Fibroblast of the aortic adventitia (primary cell): ENCODE measurements around the gene SAT2. TPM values are rescaled to one million over a fixed set of nuclear protein-coding genes. Genes with fewer than 3 reads are reported as not detected.
A peak's percentile ranks its signal among the peaks of the same experiment; 100 is the strongest.

ENCODE experiments used
- DNase-seq: peaks from one replicate; pipeline ENCODE4 v3.0.0-alpha.2; 2010; ENCODE audit warnings: low read depth
- H3K4me3 ChIP-seq: 2 replicates; pipeline ENCODE4 v1.5.1; 2011; ENCODE audit warnings: low read depth, mild to moderate bottlenecking, control low read depth, low read length, moderate library complexity
- CTCF ChIP-seq: IDR thresholded peaks from 2 replicates; pipeline ENCODE4 v1.5.1; 2011; ENCODE audit warnings: mild to moderate bottlenecking, low read length, control low read depth, inconsistent platforms; ENCODE audit not compliant: insufficient read depth
- total RNA-seq: library from RNA; depleted of rRNA; stranded (reverse); fragments of >200 nt; gene quantifications from 2 replicates; pipeline ENCODE4 v1.2.3, GENCODE V29; 2012; ENCODE audit warnings: low replicate concordance

The SAT2 gene
- 34.5 and 82.2 TPM in 2 replicates for total RNA-seq

- H3K4me3 ChIP-seq = peak within 1 kb of the TSS; percentile 88
- TF ChIP-seq CTCF = no peak
- peak; percentile 95 for DNase-seq
These were observed at the start of gene SAT2 for GRCh38 chr17:7627250-7628121. SAT2 (minus strand) TSS chr17:7627821; CDS start chr17:7627635, 186 bp downstream.

- no peak for DNase-seq
- H3K4me3 ChIP-seq = no peak overlapping the region
- no peak for TF ChIP-seq CTCF
These were observed 48.9 kb upstream of the SAT2 start for GRCh38 chr17:7676533-7676932.

GRCh38 chr17:7674934-7675333 lies 47.3 kb upstream of the SAT2 start:
- DNase-seq = no peak
- TF ChIP-seq CTCF = no peak

GRCh38 chr17:7673239-7673638 lies 45.6 kb upstream of the SAT2 start:
- no peak for DNase-seq
- peak; percentile 36 for TF ChIP-seq CTCF
- no peak overlapping the region for H3K4me3 ChIP-seq

More at GRCh38 chr17:7674934-7675333, 47.3 kb upstream of the SAT2 start:
- H3K4me3 ChIP-seq = no peak overlapping the region

- TF ChIP-seq CTCF = no peak
- H3K4me3 ChIP-seq = no peak overlapping the region
- no peak for DNase-seq
These were observed 40.9 kb upstream of the SAT2 start for GRCh38 chr17:7668482-7668881.

GRCh38 chr17:7667656-7668406 lies 40.2 kb upstream of the SAT2 start:
- TF ChIP-seq CTCF = no peak
- no peak overlapping the region for H3K4me3 ChIP-seq
- DNase-seq = no peak
